ENCODE results near the gene RAB11FIP5.
"Not testable (repeated sequence)": the region's sequence is repeated elsewhere in the genome, so short reads cannot be mapped to it uniquely, and the experiment has no call there.

The RAB11FIP5 gene

DNA sequence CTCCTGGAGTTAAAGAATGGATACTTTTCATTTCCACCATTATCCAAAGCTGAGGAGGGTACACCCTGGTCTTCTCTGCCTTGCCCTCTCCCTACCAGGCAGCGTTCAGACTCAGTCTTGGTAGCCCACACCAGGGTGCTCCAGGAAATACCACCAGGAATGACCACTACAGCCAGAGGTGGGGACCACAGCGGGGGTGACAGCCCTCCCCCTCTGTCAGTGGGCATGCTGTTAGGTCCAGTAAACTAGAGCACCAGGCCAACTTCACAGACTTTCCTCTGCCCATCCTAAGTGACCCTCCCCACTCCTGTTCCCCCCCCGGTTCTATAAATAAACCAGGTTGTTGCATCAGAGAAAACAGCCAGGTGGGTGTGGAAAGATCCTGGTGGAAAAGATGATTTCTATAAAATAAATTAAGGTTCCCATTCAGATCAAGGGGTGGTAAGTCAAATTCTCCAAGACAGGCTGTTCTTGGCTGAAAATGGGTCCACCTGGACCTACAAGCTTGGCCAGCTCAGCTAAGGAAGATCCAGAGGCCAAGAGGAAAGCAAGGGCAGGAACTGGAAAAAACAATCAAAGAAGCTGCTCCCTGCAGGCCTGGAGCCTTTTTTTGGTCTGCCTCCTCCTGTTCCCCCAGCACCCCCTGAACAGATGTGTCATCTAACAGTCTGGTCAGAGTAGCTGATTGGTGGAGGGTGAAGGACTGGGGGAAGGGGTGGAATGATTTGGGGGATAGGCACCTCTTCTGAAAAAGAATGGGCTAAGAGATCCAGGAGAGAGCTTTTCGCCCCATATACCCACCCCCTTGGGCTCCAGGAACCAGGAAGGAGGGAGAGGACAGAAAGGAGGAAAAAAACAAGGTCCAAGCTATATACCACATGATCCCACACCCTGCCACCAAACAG is 2.3 kb downstream of the RAB11FIP5 start:
- DNase-seq (ENCODE audit: low read depth in 1 of 2, low spot score in 1 of 2), result no peak

- DNase-seq (ENCODE audit: low read depth in 1 of 2, low spot score in 1 of 2), result no peak
These were observed 3.1 kb downstream of the RAB11FIP5 start for GRCh38 chr2:73109431-73110167.

DNA sequence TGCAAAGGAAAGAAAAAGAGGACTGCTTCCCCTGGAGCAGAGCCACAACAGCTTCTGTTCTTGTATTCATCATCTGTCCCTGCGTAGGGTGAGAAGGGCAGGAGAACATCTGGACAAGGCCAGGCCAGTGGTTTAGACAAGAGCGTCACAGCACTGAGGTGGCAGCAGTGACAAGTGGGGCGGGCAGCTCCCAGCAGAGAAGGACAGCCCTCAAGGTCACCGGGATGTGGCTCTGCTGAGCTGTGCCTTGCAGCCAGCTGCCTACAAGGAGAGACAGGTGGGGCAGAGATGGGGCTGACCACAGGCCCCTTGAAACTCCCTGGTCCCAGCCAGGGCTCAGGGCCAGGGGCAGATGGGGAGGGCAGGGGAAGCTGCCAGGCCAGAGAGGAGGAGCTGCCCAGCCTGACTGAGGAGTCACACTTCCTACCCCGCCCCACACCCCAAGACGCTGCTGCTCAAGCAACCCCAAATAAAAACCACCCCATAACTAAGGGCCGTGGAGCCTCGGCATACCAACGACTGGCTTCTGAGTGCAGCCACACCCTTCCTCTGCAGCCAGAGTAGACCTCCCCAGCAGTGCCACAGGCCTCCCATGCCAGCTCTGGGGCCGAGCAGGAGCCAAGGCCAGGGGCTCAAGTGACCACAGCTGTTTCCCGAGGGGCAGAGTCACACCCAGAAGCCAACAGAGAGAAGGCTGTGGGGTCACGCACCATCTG is 5.4 kb downstream of the RAB11FIP5 start:
- no peak for DNase-seq (ENCODE audit: low read depth in 1 of 2, low spot score in 1 of 2)

DNA sequence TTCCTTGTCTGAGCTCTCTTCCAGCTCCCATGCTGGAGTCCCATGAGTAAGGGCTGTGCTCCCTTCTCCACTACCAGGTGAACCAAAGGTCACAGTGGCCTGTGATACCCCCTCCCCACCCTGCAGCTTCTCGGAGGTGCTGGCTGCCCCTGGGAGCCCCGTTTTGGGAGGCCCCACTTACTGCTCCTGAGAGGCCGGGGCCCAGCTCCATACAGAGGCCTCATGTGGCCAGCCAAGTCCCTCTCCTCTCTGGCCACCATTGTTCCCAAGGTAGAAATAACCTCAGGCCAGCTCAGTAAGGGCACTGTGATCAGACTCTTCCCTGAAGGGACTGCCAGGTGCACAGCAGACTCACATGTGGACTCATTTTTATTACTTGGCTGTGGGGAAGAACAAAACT is 6.0 kb downstream of the RAB11FIP5 start:
- no peak for DNase-seq (ENCODE audit: low read depth in 1 of 2, low spot score in 1 of 2)

DNA sequence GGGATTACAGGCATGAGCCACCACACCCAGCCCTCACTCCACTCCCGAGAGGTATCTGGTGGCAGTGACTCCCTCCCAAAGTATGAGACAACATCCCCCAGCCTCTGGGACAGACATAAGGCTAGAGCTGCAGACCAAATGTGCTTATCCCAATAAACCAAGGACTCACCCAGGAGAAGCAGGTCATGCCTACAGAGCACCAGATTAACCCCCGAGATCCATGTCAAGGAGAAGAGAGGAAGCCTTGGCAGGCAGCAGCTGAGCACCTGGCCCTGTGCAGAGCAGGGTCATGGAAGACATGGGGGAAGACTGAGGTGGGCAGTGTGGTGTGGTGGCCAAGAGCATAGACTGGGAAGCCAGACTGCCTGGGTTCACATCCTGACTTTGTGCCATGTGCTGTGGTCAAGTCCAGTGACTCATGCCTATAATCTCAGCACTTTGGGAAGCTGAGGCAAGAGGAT is 7.2 kb downstream of the RAB11FIP5 start:
- no peak for DNase-seq (ENCODE audit: low read depth in 1 of 2, low spot score in 1 of 2)

DNA sequence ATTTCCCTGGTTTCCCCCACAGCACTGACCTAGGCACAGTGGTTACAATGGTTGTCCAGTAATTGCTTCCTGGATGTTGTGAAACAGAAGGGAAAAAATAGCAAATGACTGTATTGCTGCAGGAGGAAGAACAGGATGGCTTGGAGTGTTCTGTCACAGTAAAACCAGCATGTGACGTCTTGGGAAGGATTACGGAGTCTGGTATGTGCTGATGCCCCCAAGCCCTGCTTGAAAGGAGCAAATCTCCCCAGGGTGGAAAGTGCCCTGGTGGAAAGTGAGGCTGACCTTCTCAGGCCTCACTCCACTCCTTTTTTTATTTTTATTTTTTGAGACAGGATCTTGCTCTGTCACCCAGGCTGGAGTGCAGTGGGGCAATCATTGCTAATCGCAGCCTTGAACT is 7.8 kb downstream of the RAB11FIP5 start:
- DNase-seq (ENCODE audit: low read depth in 1 of 2, low spot score in 1 of 2), result no peak

- no peak for DNase-seq (ENCODE audit: low read depth in 1 of 2, low spot score in 1 of 2)
These were observed 9.7 kb downstream of the RAB11FIP5 start for GRCh38 chr2:73103018-73103542.

- DNase-seq (ENCODE audit: low read depth in 1 of 2, low spot score in 1 of 2), result no peak
These were observed 11.0 kb downstream of the RAB11FIP5 start for GRCh38 chr2:73101626-73102256.

GRCh38 chr2:73100956-73101355 is 11.8 kb downstream of the RAB11FIP5 start:
- DNase-seq (ENCODE audit: low read depth in 1 of 2, low spot score in 1 of 2), result no peak

GRCh38 chr2:73099486-73099885 is 13.3 kb downstream of the RAB11FIP5 start:
- no peak for DNase-seq (ENCODE audit: low read depth in 1 of 2, low spot score in 1 of 2)

DNA sequence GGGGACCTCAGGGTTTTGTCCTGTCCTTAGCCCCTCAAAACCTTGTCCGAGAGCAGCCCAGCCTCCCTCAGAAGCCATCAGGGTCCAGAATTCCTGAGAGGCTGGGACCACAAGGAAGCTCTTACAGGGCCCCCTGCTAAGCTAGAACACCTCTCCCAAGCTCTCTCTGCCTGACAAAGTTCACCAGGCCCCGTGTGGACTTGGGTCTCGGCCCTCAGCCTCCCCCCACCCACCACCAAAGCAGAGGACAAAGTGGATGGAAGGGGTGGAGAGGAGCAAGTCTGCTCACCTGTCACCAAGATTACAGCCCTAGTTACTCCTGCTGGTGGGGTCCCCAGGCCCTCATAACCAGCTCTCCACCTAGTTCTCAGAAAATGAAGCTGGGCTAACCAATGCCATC is 16.8 kb downstream of the RAB11FIP5 start:
- no peak for DNase-seq (ENCODE audit: low read depth in 1 of 2, low spot score in 1 of 2)

- DNase-seq (ENCODE audit: low read depth in 1 of 2, low spot score in 1 of 2), result not testable (repeated sequence)
These were observed 19.0 kb downstream of the RAB11FIP5 start for GRCh38 chr2:73093601-73094218.

DNA sequence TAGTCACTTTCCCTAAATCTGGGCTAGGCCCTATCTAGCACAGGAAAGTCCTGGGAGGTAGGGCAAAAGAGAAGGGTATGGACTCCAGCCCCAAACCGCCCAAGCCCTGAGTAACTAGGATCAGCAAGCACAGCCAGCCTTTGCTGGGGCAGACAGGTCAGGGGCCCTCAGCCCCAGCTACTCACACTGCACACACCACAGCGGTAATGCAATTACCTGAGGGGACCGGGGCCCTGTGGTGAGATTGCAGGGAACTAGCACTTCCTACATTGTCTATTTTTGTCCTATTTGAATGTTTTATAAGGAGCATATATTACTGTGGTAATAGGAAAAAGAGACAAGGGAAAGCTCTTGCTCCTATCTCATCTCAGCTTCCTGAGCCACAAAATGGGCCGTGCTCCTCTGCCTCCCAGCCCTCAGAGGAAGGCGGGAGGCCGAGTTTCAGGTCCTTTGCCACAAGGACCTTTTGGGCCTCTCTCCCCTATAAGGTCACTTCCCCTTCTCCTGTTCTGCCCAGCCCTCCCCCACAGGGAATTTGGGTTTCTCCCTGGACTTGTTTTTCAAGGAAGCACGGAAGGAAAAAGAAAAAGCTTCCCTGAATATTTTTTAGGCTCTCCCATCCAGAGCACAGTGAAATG is 20.5 kb downstream of the RAB11FIP5 start:
- no peak for DNase-seq (ENCODE audit: low read depth in 1 of 2, low spot score in 1 of 2)

- DNase-seq (ENCODE audit: low read depth in 1 of 2, low spot score in 1 of 2), result no peak
These were observed 21.1 kb downstream of the RAB11FIP5 start for GRCh38 chr2:73091696-73092095.

DNA sequence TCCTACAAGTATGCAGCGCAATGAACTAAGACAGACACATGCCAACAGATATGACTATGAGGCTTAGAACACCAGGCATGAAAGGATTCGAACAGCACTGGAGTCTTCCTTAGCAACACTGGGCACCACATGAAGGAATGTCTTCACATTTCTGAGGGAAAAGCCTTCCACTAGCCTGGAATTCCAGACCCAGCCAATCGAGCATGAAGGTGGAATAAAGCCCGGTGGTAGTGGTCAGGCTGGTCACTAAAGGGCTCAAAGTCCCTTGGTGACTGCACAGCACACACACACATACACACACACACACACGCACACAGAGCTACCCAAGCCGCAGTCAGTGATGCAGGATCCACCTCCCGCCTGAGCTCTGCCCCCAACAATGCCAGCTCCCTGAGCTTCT is 21.6 kb downstream of the RAB11FIP5 start:
- DNase-seq (ENCODE audit: low read depth in 1 of 2, low spot score in 1 of 2), result no peak

- DNase-seq (ENCODE audit: low read depth in 1 of 2, low spot score in 1 of 2), result no peak
These were observed 23.3 kb downstream of the RAB11FIP5 start for GRCh38 chr2:73089270-73090030.

GRCh38 chr2:73088703-73089102 is 24.0 kb downstream of the RAB11FIP5 start:
- DNase-seq (ENCODE audit: low read depth in 1 of 2, low spot score in 1 of 2), result no peak

DNA sequence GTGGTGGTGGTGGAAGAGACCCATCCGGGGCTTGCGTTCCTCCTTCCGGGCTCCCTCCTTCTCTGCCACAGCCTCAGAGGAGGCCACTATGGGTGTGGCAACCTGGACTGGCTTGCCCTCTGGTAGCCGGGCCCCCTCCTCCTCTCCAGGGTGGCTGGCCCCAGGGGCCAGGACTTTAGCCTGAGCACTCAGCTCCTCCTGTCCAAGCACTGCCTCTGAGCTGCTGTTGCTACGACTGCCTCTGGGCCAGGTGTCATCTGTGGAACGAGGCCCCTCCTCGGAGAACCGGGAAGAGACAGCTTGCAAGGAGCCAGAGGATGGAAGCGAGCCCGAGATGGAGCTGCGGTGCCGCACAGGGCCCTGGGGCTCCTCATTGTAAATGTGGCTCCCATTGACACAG is 24.5 kb downstream of the RAB11FIP5 start:
- no peak for DNase-seq (ENCODE audit: low read depth in 1 of 2, low spot score in 1 of 2)

GRCh38 chr2:73087311-73087710 is 25.4 kb downstream of the RAB11FIP5 start:
- no peak for DNase-seq (ENCODE audit: low read depth in 1 of 2, low spot score in 1 of 2)

All from activated T-helper 1 cell treated with anti-CD3 and anti-CD28 coated beads, Interleukin-2, amount 50 U/mL, for 16 hours (primary cell).